ENCODE data around the gene PARP8.
"Not testable (repeated sequence)": the region's sequence is repeated elsewhere in the genome, so short reads cannot be mapped to it uniquely, and the experiment has no call there.

Gene PARP8

GRCh38 chr5:50794812-50795211 lies 128.4 kb downstream of the PARP8 start:
- no peak for DNase-seq

- DNase-seq = no peak
These were observed 131.6 kb downstream of the PARP8 start for GRCh38 chr5:50798002-50798401.

- DNase-seq = no peak
These were observed 133.2 kb downstream of the PARP8 start for GRCh38 chr5:50799596-50799995.

- no peak for DNase-seq
These were observed 134.0 kb downstream of the PARP8 start for GRCh38 chr5:50800410-50800809.

DNA sequence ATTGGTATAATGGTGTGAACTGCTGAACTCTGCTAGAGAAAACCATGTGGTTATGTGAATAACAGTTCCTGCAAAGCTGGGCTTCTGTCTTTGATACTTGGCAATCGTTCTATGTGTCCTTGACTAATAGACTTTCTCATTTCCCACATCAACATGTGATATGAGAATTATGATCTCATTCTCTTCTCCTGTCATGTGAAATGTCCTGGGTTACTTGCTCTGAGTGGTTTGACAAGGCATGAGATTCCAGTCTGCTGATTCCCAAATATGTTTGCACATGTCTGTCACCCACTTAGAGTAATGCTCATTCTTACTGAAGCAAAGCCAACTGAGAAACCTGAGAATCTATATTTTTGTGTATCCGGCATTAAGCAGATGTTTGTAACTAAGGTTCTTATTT lies 141.2 kb downstream of the PARP8 start:
- DNase-seq = no peak

DNA sequence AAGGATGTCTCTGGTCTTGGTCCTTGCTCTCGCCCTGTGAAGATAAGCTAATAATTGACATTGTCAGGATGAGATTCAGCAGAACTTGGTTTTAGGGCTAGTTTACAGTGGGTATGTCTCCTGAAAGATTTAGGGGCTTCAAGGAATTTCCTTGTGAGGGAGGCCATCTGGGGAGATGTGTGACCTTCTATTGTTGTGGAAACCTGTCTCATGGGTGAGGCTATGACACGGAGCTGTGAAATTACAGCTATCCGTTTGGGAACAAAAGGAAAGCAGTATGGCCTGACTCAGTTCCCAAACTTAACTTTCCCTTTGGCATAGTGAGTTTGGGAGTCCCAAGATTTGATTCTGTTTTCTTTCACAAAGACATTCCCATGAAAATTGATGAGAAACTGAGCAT lies 142.0 kb downstream of the PARP8 start:
- no peak for DNase-seq

DNA sequence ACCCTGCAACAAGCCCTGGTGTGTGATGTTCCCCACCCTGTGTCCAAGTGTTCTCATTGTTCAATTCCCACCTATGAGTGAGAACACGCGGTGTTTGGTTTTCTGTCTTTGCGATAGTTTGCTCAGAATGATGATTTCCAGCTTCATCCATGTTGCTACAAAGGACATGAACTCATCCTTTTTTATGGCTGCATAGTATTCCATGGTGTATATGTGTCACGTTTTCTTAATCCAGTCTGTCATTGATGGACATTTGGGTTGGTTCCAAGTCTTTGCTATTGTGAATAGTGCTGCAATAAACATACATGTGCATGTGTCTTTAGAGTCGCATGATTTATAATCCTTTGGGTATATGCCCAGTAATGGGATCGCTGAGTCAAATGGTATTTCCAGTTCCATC lies 145.3 kb downstream of the PARP8 start:
- DNase-seq = not testable (repeated sequence)

DNA sequence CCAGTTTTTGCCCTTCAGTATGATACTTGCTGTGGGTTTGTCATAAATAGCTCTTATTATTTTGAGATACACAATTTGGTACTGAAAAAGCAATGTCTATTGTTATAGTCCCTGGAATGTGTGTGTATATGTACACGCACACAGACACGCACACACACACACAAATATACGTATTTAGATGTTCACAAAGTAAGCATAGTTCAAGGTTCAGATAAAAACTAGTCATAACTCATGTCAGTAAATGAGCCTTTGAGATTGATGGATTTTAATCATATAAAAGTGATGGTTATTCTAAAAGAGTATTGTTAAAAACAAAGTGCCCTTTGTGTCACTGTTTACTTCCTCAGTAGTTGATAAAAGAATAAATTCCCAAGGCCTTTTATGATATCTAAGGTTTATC lies 147.3 kb downstream of the PARP8 start:
- no peak for DNase-seq

DNA sequence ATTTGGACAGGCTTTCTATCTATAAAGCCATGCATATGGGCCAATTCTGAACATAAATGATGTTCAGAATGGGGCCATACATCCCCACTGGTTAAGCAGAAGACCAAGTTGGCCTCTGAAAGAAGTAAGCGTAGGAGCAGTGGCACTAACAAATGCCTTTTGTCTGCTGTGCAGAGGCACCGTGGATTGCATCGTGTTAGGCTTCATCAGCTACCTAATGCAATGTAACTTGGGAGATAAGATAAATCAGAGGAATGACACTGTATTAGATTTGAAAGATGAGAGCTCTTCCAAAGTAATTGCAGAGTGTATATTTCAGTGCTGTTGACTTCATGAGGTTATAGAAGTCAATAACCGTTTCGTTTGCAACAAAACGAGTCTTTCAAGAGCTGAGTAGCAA lies 148.1 kb downstream of the PARP8 start:
- DNase-seq = no peak

DNA sequence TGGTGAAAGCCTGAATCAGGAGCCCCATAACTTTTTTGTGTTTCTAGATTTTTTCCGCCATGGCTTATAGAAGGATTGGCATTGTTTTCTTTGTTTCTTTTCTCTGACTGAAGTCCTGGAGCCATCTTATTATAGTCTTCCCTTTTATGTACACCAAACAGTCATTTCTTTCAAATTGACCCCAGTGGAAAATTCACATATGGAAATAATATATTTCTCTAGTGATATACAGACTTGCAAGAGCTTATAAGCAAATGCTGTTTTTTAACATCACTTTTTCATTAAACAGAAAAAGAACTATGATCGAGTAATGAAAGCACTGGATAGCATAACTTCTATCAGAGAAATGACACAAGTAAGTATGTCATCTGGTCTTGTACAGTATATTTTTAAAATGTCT lies 155.6 kb downstream of the PARP8 start:
- DNase-seq = no peak

- no peak for DNase-seq
These were observed 156.3 kb downstream of the PARP8 start for GRCh38 chr5:50822761-50823160.

DNA sequence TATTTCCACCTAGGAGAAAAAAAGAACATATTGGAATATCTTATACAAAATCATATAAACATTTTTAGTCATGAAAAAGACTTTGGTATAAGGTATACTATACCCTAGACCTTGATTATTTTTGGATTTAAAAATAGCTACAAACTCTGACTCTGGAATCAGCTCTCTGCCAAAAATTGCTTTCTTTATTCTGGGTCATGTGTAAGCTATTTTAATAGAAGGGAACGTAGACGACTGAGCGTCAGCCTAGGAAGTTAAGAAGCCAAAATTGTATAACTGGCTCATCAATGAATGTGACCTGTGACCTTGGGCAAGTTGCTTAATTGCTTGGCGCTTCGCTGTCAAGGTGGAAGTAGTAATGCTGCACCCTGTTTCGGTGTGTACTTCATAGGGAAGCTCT lies 157.1 kb downstream of the PARP8 start:
- no peak for DNase-seq

- DNase-seq = no peak
These were observed 157.7 kb downstream of the PARP8 start for GRCh38 chr5:50824109-50824508.

GRCh38 chr5:50827516-50828247 lies 161.2 kb downstream of the PARP8 start:
- no peak for DNase-seq

GRCh38 chr5:50829023-50829422 lies 162.6 kb downstream of the PARP8 start:
- no peak for DNase-seq

GRCh38 chr5:50832657-50833284 lies 166.3 kb downstream of the PARP8 start:
- no peak for DNase-seq

DNA sequence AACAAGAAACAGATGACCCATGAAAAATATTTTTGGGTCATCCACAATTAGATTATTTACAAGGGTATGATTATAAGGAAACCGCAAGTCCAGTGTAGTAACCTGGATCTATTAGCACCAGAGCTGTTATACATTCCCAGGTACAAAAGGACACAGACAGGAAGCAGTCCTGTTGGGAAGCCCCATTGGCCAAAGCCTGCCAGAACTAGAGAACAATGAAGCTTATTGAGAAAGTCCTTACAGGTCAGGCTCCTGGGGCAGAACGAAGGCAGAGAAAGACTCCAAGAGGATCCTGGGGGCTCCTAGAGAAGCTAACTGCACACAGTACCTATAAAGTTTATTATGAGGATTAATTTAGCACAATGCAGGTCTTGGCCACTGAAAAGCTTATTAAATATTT lies 169.9 kb downstream of the PARP8 start:
- DNase-seq = no peak

- no peak for DNase-seq
These were observed 173.0 kb downstream of the PARP8 start for GRCh38 chr5:50839472-50839871.

- no peak for DNase-seq
These were observed 176.7 kb downstream of the PARP8 start for GRCh38 chr5:50843091-50843490.

- no peak for DNase-seq
These were observed 179.8 kb downstream of the PARP8 start for GRCh38 chr5:50846261-50846660.

- no peak for DNase-seq
These were observed 183.1 kb downstream of the PARP8 start for GRCh38 chr5:50849554-50849953.

- DNase-seq = no peak
These were observed 186.7 kb downstream of the PARP8 start for GRCh38 chr5:50853151-50853550.

GRCh38 chr5:50854082-50854481 lies 187.6 kb downstream of the PARP8 start:
- no peak for DNase-seq

GRCh38 chr5:50855001-50855400 lies 188.6 kb downstream of the PARP8 start:
- no peak for DNase-seq
